Aorta (tissue), 5 donors: ENCODE data around the gene MYO3B. TPM values are rescaled to one million over a fixed set of nuclear protein-coding genes. Genes with fewer than 3 reads are reported as not detected.

Source experiments
- ATAC-seq: fragments of 200-7000 bp; cut with Tn5 transposase; one replicate; pipeline ENCODE4 v1.9.1; 2022; ENCODE audit warnings: moderate library complexity; ENCODE audit not compliant: low FRiP score
- DNase-seq, 2 donors: peaks; one replicate each; pipeline ENCODE4 v3.0.0-alpha.2; 2020
- H3K27ac ChIP-seq, 2 donors: one replicate each; pipeline ENCODE4 v1.5.1; 2013; ENCODE audit warnings: low read length in 2 of 2, mild to moderate bottlenecking in 2 of 2, moderate library complexity in 2 of 2, control low read depth in 1 of 2, inconsistent platforms in 1 of 2, low read depth in 1 of 2
- H3K27me3 ChIP-seq, 2 donors: one replicate each; pipeline ENCODE4 v1.6.1; 2013; ENCODE audit warnings: control low read depth in 1 of 2, low read length in 1 of 2, mild to moderate bottlenecking in 1 of 2, moderate library complexity in 1 of 2; ENCODE audit not compliant: insufficient read depth in 2 of 2, control insufficient read depth in 1 of 2
- H3K36me3 ChIP-seq, 2 donors: one replicate each; pipeline ENCODE4 v1.6.1; 2013; ENCODE audit warnings: control low read depth in 1 of 2, low read length in 1 of 2, mild to moderate bottlenecking in 1 of 2; ENCODE audit not compliant: insufficient read depth in 2 of 2, control insufficient read depth in 1 of 2
- H3K4me1 ChIP-seq, 2 donors: one replicate each; pipeline ENCODE4 v1.6.1; 2013; ENCODE audit warnings: low read length in 2 of 2, control low read depth in 1 of 2, mild to moderate bottlenecking in 1 of 2, moderate library complexity in 1 of 2; ENCODE audit not compliant: insufficient read depth in 2 of 2, control insufficient read depth in 1 of 2
- H3K4me3 ChIP-seq, 2 donors: one replicate each; pipeline ENCODE4 v1.5.1; 2013; ENCODE audit warnings: low read length in 2 of 2, control low read depth in 1 of 2, mild to moderate bottlenecking in 1 of 2
- H3K9me3 ChIP-seq: one replicate; pipeline ENCODE4 v1.6.1; 2013; ENCODE audit warnings: mild to moderate bottlenecking, low read length; ENCODE audit not compliant: control insufficient read depth
- WGBS, 2 donors: extraction: QIAGEN DNeasy Blood & Tissue Kit; methylation state at CpG; one replicate each; pipeline ENCODE4 v1.1.7; 2013; 5-methylcytosine and 5-hydroxymethylcytosine counted together
- intact Hi-C, 2 donors: fragments of 100-400 bp; cut with DNase I; formaldehyde crosslinking; loops; one replicate each; pipeline versions ENCODE4 v1.14.2 to v1.15.0; 2022
- polyA plus RNA-seq, 2 donors: library from polyadenylated mRNA; stranded (reverse); fragments of 200-250 nt; gene quantifications; one replicate each; pipeline ENCODE4 v1.2.3, GENCODE V29; 2013
- total RNA-seq, 2 donors: library from RNA; stranded (reverse); fragmentation: NEBNext Ultra II Directional; extraction: Animal tissue kit (Norgen Biotek cat#: 25700); gene quantifications; one replicate each; pipeline ENCODE4 v1.2.1, GENCODE V29; 2021
- donor health status: healthy with polysubstance abuse.
- donor health status: Bipolar disorder and iron deficiency.
- donor health status: DM: no; HTN: no; CAD: no.
- donor health status: DM: no; HTN: no; CAD: no.
- donor health status: DM: yes; HTN: yes; CAD: no.

Gene MYO3B
- total and polyA plus RNA-seq, 4 donors: 0.05 to 0.32 TPM; not detected in 2

- no peaks in the 10 kb centered on the region for H3K4me1 ChIP-seq
- 88 to 90% methylated on average over 2 of the region's 2 CpGs for WGBS, 2 donors
- no peaks in the 10 kb centered on the region for H3K27me3 ChIP-seq
- H3K36me3 ChIP-seq: no peaks in the 10 kb centered on the region
- H3K9me3 ChIP-seq: no peaks in the 10 kb centered on the region
- no peak overlapping the region for H3K4me3 ChIP-seq
- intact Hi-C loops: no loop called here
- DNase-seq (no peak), ATAC-seq (no peak)
- no peak overlapping the region for H3K27ac ChIP-seq
Observed at GRCh38 chr2:170579511-170579910, 401.6 kb downstream of the MYO3B start.

- H3K4me1 ChIP-seq: no peaks in the 10 kb centered on the region
- 85 to 89% methylated on average over 3 of the region's 3 CpGs for WGBS, 2 donors
- intact Hi-C loops: no loop called here
Observed at GRCh38 chr2:170582313-170582712, 404.4 kb downstream of the MYO3B start.

GRCh38 chr2:170582751-170583463 is 405.0 kb downstream of the MYO3B start:
- no peaks in the 10 kb centered on the region for H3K27me3 ChIP-seq
- no peak for ATAC-seq
- H3K36me3 ChIP-seq: no peaks in the 10 kb centered on the region
- no peaks in the 10 kb centered on the region for H3K4me1 ChIP-seq
- DNase-seq: no peak
- no peak overlapping the region for H3K27ac ChIP-seq
- intact Hi-C loops: no loop called here
- WGBS, 2 donors: 64 to 71% methylated on average over 8 of the region's 8 CpGs
- H3K9me3 ChIP-seq: no peaks in the 10 kb centered on the region
- H3K4me3 ChIP-seq: no peak overlapping the region

More at GRCh38 chr2:170582313-170582712, 404.4 kb downstream of the MYO3B start:
- Histone ChIP-seq H3K27ac (no peak overlapping the region), H3K9me3 (no peaks in the 10 kb centered on the region), H3K4me3 (no peak overlapping the region), H3K27me3 (no peaks in the 10 kb centered on the region), H3K36me3 (no peaks in the 10 kb centered on the region)
- DNase-seq: no peak
- no peak for ATAC-seq

- intact Hi-C loops: no loop called here
- no peak for ATAC-seq
- DNase-seq: no peak
Observed at GRCh38 chr2:170585067-170585466, 407.1 kb downstream of the MYO3B start.

GRCh38 chr2:170586571-170587095 is 408.7 kb downstream of the MYO3B start:
- WGBS, 2 donors: 42 to 61% methylated on average over 2 of the region's 2 CpGs
- Histone ChIP-seq H3K27me3 (no peaks in the 10 kb centered on the region), H3K27ac (no peak overlapping the region), H3K9me3 (no peaks in the 10 kb centered on the region), H3K4me1 (no peaks in the 10 kb centered on the region), H3K4me3 (no peak overlapping the region), H3K36me3 (no peaks in the 10 kb centered on the region)
- intact Hi-C loops: no loop called here
- DNase-seq: no peak
- no peak for ATAC-seq

More at GRCh38 chr2:170585067-170585466, 407.1 kb downstream of the MYO3B start:
- Histone ChIP-seq H3K9me3 (no peaks in the 10 kb centered on the region), H3K4me3 (no peak overlapping the region), H3K27me3 (no peaks in the 10 kb centered on the region), H3K36me3 (no peaks in the 10 kb centered on the region), H3K27ac (no peak overlapping the region), H3K4me1 (no peaks in the 10 kb centered on the region)

- no peaks in the 10 kb centered on the region for H3K4me1 ChIP-seq
- no peaks in the 10 kb centered on the region for H3K36me3 ChIP-seq
- no peak overlapping the region for H3K27ac ChIP-seq
- no peaks in the 10 kb centered on the region for H3K9me3 ChIP-seq
- 86 to 92% methylated on average over 2 of the region's 2 CpGs for WGBS, 2 donors
- H3K27me3 ChIP-seq: no peaks in the 10 kb centered on the region
- intact Hi-C loops: no loop called here
- ATAC-seq (no peak), DNase-seq (no peak)
- no peak overlapping the region for H3K4me3 ChIP-seq
Observed at GRCh38 chr2:170587117-170587516, 409.2 kb downstream of the MYO3B start.

- Histone ChIP-seq H3K36me3 (no peaks in the 10 kb centered on the region), H3K4me1 (no peaks in the 10 kb centered on the region), H3K9me3 (no peaks in the 10 kb centered on the region), H3K27me3 (no peaks in the 10 kb centered on the region), H3K27ac (no peak overlapping the region), H3K4me3 (no peak overlapping the region)
- ATAC-seq (peak; percentile 44), DNase-seq (no peak)
- intact Hi-C loops: no loop called here
- WGBS, 2 donors: 81 to 87% methylated on average over 2 of the region's 2 CpGs
Observed at GRCh38 chr2:170587922-170588321, 410.0 kb downstream of the MYO3B start.

- ATAC-seq (no peak), DNase-seq (no peak)
- no peaks in the 10 kb centered on the region for H3K4me1 ChIP-seq
- no peak overlapping the region for H3K27ac ChIP-seq
- no peak overlapping the region for H3K4me3 ChIP-seq
- no peaks in the 10 kb centered on the region for H3K27me3 ChIP-seq
- intact Hi-C loops: no loop called here
- no peaks in the 10 kb centered on the region for H3K9me3 ChIP-seq
- WGBS, 2 donors: 77 to 81% methylated on average over 2 of the region's 2 CpGs
- H3K36me3 ChIP-seq: no peaks in the 10 kb centered on the region
Observed at GRCh38 chr2:170588729-170589128, 410.8 kb downstream of the MYO3B start.

- no peaks in the 10 kb centered on the region for H3K36me3 ChIP-seq
- intact Hi-C loops: no loop called here
- no peaks in the 10 kb centered on the region for H3K4me1 ChIP-seq
- no peak overlapping the region for H3K27ac ChIP-seq
- 89 to 90% methylated on average over 3 of the region's 3 CpGs for WGBS, 2 donors
- no peak overlapping the region for H3K4me3 ChIP-seq
- H3K9me3 ChIP-seq: no peaks in the 10 kb centered on the region
- DNase-seq: no peak
- ATAC-seq: no peak
- H3K27me3 ChIP-seq: no peaks in the 10 kb centered on the region
Observed at GRCh38 chr2:170596576-170596975, 418.6 kb downstream of the MYO3B start.
